ENCODE measurements around the gene ENOX1.

ENOX1 gene

DNA sequence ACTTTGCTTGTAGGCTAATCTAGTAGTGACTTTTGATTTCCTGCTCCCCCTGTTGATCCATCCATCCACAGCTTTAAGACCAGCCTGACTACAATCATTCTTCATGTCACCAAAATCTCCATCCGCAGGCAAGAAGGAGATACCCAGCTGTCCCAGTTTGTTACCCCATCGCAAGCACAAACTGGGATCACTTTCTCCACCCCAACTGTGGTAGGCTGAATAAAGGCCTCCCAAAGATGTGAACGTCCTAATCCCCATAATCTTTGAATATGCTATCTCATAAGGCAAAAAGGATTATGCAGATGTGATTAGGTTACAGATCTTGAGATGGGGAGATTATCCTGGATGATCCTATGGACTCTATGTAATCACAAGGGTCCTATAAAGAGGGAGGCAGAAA lies 202.0 kb downstream of the ENOX1 start:
- DNase-seq: no peak

DNA sequence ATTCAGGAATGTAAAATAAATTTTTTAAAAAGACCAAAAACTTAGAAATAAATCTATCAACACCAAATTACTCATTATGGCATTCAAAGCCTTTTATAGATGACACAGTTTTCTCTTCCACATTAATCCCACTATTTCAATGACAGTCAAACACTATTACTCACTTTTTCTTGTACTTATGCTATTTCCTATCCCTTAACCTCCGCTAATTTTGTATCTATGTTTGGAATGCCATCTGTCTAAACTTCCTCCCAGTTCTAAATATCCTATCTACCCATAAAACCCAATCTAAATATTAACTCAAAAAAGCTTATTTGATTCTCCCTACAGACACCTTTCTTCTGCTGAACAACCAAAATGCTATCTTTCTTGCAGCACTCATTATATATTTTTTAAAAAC lies 203.5 kb downstream of the ENOX1 start:
- DNase-seq: no peak

DNA sequence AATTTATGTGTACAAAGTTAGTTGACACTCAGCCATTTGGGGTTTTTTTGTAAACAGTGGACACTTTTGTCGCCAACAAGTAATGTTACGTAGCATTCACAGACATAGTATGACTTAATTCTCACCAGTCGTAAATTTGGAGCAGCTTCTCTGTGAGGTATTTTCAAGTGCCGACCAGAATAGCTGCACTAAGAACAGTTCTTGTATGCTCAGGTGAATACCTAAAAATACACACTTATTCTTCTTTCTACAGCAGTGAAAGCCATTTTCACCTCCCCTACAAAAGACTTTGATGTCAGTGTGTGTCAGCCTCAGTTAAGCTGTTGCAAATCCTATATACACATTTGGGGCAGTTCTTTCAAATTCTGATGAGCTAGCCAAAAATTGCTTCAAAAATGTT lies 206.5 kb downstream of the ENOX1 start:
- DNase-seq: no peak

DNA sequence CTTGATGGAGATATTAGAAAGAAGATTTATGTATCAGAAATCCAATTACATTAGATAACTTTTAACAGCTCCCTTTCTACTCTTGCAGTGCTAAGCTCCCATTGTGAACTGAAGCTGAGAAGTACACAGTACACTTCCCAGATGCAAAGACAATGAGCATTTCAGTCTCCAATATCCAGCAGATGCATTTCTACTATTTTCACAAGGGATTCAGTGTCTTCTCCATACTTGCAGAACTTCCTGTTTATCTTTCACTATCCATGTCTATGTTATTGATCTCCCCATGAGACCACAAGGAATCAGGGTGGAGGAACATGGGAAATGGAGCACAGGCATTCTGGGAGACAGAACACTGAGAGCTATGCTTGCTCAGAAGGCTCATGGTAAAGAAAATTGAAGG lies 207.5 kb downstream of the ENOX1 start:
- no peak for DNase-seq

DNA sequence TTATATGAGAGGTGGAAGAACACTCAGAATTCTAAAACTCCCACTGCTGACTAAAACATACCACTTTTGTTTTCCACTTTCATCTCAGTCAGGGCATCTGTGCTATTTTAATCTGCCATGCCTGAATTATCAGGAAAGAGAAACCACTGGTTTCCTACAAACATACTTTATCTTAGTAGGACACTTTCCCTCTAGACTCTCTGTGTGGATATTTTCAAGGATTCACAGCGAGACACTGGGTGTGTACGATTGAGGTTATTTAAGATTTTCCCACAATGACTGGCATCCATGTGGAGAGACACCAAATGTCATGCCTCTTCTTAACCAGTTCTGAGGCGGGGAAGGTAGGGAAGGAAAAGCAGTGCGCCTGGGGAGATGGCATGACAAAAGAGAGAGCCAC lies 212.2 kb downstream of the ENOX1 start:
- no peak for DNase-seq

DNA sequence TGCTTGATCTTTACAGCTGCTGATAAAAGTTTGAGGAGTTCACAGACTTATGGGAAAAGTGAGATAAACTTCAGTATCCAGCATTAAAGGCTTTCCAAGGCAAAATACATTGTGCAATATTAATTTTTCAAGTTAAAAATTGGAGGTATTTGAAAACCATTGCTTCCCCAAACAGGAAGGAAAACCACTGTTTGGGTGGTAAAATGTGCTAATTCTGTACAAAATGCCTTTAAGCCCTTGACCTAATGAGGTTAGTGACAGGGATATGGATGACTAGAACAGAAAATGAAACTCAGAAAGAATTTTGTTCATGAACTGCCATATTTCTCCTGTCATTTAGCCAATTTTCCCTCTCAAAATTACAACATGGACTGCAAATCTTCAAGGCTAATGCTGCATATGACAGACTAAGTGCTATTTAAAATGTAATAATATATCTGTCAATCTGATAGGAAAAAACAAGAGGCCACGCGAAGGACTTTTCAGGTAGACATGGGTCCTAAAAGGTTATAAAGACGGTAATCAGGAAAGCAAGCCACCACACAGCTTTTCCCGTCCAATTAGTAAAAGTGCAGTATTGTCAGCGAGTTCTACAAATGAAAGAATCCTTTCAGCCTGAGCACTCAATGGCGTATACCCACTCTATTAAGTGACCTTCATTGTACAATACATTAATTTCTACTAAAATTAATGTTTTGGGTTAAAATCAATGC lies 212.8 kb downstream of the ENOX1 start:
- no peak for DNase-seq

DNA sequence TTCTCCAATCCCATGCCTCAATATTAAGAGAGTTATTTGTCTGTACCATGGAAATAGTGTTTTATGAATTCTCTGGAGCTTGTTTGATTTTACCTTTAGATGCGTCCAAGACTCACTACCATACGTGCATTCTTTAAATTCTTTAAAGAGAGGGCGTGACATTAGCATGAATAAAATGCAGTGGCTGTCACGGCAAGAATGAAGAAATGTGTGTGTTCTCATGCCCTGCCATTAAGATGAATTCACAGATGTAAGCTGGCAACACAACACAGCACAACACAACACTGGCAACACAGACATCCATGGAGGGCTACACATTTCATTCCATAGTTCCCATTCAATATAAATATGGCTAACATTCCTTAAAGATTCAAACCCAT lies 213.4 kb downstream of the ENOX1 start:
- DNase-seq: no peak

DNA sequence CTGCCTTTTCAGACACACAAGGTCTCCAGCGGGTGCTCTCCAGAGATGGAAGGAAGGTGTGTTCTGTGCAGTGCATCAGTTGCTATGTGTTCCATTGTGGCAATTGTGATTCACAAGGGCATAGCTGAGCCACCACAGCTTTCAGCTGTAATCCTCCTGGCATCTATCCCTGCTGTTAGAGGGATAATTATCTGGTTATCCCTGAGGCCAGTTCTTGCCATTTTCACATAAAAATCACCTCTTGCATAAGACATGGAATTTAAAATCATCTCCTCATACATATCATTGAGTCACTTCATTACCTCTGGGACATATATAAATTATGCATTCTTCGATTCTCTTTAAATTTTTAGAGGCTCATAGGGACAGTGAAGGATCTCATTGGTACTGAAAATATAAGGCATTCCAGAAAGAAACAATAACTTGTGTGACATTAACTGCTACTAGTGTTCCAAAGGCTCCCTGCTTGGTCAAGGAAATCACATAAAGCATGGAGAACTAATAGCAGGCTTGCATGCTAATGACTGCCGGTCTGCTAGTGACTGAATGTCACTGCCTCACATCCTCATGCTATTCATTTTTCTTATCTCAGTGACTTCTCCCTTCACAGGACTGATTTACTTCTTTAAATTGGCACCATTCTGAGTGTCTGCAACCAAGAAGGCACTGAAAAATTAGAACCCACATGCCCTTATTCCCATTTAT lies 214.0 kb downstream of the ENOX1 start:
- no peak for DNase-seq

DNA sequence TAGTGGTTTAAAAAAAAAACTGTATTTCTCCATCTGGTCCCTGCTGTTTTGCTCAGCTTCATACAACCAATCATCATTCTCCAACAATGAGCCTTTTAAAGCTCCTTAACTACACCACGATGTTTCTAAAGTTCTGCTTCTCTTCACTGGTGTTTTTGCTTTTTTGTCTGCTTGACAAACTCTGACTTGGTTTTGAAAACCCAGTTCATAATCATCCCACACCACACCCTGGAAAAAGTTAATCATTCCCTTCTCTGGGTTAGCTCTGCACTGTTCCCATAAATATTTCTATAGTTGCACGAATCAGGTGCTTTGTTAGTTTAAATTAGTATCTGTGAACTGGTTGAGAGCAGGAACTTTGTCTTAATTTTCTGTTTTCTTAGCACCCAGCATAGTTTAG lies 217.1 kb downstream of the ENOX1 start:
- DNase-seq: no peak

DNA sequence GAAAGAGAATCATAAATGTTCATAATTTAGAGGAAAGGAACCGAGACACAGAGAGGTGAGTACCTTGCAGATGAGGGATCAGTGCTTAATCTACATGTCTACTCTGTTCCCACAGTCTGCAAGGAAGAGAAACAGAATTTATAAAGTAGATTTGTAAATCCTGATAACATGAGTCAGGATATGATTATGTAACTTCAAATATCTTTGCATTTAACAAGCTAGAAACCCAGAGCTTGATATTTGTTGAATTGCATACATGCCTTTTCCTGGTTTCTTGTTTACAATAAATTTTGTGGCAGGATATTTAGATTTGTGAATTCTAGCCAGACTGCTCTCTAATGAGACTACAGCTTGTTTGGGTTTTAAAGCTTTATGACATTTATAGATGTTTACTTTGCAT lies 219.2 kb downstream of the ENOX1 start:
- DNase-seq: no peak

DNA sequence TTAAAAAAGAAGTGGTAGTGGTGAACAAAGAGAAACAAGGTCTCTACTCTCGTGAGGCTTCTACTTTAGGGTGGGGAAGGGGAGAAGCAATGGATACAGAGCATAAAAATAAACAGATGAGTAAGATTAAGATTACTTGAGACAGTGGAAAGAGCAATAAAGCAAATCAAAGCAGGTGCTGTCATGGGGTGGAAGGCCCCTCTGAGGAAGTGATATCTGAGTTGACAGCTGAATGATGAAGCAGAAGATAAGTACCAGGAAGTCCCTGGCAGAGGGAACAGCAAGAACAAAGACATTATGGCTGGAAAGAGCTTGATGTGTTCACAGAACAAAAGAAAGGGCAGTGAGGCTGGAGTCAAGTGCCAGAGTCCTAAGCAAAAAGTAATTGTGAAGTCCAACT lies 221.8 kb downstream of the ENOX1 start:
- DNase-seq: no peak

DNA sequence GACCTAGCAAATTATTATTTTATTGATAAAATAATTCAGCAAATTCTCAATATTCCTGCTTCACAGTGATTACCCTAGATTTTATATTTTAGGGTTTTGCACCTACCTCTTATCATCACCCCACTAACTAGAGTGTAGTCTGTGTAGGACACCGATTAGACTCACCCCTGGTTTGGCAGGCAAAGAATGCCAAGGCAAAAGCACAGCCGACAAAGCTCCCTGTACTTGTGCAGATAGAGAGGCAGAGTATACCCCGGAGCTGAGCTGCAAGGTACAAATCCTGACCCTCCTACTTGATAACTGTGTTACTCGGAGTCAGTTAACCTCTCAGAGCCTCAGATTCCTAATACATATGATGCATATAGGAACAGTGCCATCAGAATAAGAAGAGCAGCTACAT lies 225.7 kb downstream of the ENOX1 start:
- no peak for DNase-seq

DNA sequence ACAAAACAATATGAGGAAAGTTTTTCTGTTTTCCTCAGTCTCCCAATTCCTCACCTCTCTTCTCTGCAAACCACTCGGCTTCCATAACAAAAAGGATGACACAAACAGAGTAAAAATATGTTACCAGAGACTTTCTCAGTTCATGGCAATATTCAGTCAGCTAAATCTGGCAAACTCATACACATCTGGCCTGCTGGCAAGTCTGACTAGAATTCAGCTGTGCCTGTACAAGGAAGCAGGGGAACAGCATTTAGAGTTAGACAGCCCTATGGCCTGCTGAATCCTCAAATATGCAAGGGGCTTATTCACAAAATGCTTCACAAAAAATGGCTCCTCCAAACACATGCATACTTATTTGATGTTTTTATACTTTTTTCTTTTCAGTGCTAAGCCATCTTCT lies 227.8 kb downstream of the ENOX1 start:
- no peak for DNase-seq

DNA sequence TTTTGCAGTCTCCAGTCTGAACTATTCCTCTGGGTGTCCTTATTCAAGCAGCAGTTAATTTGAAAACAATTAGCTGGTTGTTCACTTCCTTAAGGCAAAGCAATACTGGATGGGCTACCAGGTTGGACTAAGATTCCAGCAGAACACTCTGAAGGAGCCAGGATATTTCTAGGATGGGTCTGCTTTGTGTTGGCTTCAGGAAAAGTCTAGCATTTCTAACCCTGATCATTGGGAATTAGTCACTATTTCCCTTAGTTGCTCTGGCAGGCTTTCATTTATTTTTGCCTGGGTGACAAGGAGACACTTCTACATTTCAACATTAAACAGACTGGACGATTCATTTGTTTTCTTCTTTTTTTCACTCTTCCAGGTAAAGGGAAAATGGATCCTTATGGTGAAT lies 228.4 kb downstream of the ENOX1 start:
- DNase-seq: no peak

DNA sequence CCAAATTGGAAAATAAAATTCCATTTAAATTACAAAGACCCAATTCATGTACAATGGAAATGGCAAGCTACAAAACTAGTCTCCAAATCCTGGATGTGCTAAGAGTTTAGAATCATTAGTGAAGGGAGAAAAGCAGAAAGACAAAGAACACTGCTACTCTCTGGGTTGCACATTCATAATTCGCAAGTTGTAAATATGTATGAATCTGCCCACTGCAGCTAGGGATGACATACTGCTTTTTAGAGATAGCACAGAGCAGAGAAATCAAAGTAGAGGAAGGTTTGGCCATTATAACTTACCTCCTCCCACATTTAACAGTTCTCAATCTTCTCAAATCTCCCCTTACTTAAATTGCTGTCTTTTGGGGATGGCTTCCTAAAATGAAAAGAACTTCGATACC lies 231.1 kb downstream of the ENOX1 start:
- DNase-seq: no peak

DNA sequence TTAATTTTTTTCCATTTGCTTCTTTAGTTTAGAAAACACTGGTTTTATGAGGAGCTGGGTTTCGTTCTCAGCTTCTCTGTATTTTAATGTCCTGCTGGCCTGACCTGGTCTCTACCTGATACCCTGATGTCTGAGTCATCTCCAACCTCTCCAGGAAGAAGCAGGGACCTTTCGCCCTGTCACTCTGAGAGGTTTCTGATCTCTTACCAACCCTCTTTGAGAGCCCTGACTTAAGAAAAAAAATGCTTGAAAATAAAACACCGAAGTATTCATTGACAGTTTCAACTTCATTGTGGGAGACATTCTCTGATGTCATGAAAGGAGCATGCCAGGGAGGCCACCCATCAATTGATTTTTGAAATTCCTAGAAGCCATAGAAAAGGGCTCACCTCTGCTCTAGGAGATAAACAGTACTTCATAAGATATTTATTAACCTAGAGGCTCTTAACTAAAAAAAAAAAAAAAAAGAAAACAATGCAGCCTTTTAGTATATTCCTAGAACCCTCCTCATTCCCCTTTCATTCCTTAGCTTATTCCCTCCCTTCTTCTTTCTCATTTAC lies 234.8 kb downstream of the ENOX1 start:
- no peak for DNase-seq

DNA sequence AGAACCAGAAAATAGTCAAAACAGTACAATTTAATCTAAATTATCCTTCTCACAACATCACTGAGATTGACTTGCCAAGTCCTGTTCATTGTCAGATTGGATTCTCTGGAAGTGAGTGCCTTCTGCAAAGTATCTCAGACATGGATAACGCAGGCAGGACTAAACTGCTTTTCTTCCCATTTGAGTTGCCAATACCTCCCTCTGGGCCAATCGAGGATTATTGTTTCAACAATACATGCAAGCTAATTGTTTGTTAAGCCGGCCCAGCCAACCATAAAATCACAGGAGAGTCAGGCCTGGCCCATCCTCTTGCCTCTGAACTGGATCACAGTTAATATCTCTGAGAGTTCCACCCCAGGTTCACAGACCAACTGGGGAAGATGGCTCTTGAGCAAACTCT lies 240.0 kb downstream of the ENOX1 start:
- DNase-seq: no peak

DNA sequence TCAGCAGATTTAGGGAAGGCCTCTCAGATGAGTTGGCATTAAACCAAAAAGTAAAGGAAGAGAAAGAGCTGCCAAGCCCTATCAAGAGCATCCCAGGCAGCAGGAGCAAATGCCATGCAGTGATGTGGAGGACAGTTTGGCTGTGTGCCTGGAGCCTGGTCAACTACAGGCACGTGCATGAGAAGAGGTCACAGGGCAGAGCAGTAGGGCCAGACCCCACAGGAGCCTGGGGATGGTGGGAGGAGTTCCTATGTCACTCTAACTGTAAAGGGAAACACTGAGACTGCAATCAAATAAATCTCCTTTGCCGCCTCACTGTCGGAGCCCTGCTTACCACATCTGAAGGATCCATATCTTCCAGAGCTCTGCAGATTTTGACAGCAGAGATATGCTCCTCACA lies 240.5 kb downstream of the ENOX1 start:
- DNase-seq: no peak

DNA sequence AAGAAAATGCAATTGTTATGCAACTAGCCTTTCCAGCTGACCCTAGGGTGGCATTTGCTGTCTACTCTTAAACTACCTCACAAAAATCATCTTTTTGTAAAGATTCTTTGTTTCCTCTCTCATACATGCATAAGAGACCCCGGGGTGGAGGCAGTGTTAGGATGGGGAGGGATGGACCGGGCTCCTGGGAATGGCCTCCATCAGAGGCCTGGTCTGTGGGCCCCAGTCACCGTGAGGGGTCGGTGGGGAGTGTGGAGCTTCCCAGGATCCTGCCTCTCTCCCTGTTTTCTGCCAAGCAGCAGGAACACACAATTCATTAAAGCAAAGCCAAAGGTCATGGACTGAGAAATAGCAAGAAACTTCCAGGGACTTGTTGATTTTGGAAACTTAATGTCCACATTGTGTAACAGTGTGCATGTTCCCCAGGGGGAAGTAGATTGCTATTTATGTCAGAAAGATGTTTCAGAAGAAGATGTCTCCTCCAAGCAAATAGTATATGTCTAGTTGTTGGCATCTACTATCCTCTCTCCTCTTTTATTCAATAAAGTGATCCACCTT lies 241.4 kb downstream of the ENOX1 start:
- no peak for DNase-seq

DNA sequence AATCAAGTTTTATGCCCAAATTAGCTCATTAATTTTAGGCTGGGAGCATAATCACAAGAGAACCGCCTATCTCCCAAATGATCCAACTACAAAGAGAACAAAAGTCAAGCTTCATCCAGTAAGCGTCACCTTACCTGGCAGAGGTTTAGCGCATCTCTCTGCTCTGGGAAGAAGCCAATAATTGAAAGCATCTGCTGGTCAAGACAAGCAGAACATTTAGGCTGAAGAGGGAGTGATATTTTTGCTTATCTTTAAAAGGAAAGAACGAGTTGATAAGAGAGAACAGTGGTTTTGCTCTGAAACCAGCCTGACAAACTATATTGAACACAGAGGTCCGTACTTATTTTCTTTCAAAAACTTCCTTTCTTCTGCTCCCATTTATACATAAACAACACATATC lies 242.1 kb downstream of the ENOX1 start:
- no peak for DNase-seq

DNA sequence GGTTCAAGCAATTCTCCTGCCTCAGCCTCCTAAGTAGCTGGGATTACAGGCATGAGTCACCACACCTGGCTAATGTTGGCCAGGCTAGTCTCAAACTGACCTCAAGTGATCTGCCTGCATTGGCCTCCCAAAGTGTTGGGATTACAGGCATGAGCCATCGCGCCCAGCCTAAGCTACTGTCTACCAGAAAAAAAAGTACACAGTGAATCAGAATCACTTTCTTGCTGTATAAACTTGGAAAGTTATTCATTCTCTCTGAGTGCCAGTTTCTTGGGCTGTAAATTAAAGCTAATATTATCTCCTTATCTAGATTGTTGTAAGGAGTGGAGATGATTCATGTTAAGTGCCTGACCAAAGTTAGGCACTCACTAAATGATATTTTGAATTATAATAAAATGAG lies 242.8 kb downstream of the ENOX1 start:
- no peak for DNase-seq

DNA sequence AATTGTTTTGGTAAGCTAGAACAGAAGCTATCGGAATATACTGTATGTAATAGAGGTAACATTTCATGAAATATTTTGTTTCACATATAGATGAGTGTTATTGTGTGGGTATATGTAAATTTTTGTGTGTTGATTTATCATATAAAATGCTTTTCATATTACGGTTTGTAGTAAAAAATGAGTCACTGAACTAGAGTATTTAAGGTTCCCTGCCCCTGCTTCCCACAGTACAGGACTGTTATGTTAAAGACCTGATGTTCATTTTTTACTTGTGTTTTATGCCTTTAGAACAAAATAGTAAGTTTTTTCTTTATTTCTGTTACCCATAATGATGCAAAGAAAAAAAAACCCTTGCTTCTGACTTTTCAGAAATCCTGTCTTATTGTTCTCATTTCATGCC lies 243.4 kb downstream of the ENOX1 start:
- no peak for DNase-seq

DNA sequence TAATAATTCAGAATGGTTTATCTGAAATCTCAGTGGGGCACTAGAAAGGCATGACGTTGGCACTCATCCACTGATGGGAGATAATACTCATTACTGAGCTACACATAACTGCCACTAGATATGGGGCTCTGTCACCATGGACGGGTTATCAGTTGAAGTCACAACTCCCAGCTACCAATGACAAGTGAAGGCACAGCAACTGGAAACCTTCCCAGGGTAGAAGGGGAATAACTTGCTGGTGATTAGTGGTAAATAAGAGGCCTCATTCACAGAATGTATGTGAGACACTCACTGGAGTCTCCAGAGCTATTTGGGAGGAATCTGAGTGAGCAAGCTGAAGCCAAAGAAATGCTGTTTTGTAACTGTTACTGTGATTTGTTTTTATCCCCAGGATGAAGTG lies 249.6 kb downstream of the ENOX1 start:
- no peak for DNase-seq

DNA sequence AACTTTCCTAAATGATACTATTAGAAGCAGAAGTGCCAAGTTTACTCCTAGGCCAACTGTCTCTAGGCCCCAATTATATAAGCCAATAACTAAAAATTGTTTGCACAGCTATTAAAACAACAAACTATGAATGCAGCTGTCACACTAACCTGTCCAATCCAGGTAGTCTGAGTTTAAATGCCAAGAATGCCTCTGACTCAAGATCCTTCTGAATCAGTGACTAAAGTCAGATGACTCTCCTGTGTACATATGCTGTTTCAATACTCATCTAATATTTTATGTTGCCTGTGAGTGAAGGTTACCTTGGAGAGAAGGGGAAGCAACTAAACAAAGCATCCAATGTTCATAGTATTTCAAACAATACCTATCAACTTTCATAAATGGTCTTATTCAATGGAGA lies 257.0 kb downstream of the ENOX1 start:
- no peak for DNase-seq
